Cardiac ventricle fibroblast (primary cell): Measurements from ENCODE around the gene PAX7. TPM values are rescaled to one million over a fixed set of nuclear protein-coding genes. Genes with fewer than 3 reads are reported as not detected.

Source experiments
- total RNA-seq: library from RNA; depleted of rRNA; stranded (reverse); fragments of >200 nt; gene quantifications from 2 replicates; pipeline ENCODE4 v1.2.3, GENCODE V29; 2015

The PAX7 gene
- not detected in 2 replicates for total RNA-seq

GRCh38 chr1:18630511-18631495 lies at the start of gene PAX7:
PAX7 (plus strand) TSS chr1:18630846; CDS start chr1:18631604, 758 bp downstream.

Other genes with a start within 250 kb of the PAX7 start
- gene KLHDC7A, start 149.9 kb upstream of the PAX7 start, total RNA-seq = not detected in 2 replicates
- gene TAS1R2, start 228.8 kb downstream of the PAX7 start, total RNA-seq = not detected in 2 replicates